CD14-positive monocyte (primary cell): ENCODE measurements around the gene C5orf63. TPM values are rescaled to one million over a fixed set of nuclear protein-coding genes. Genes with fewer than 3 reads are reported as not detected.

Experiments used
- DNase-seq, 3 donors: peaks; one replicate each; pipeline ENCODE4 v3.0.0-alpha.2; 2011 to 2022
- H2AFZ ChIP-seq: 2 replicates; pipeline ENCODE4 v1.6.0; 2012; ENCODE audit warnings: mild to moderate bottlenecking, low read depth, low read length, inconsistent platforms; ENCODE audit not compliant: insufficient read depth, poor library complexity, severe bottlenecking
- H3K27ac ChIP-seq, 2 donors: 1 replicate in 1 of 2; 2 replicates in 1 of 2; pipeline ENCODE4 v1.5.1; 2012 to 2013; ENCODE audit warnings: low read length in 2 of 2, control low read depth in 1 of 2, inconsistent platforms in 1 of 2, low read depth in 1 of 2, mild to moderate bottlenecking in 1 of 2
- H3K27me3 ChIP-seq, 2 donors: one replicate each; pipeline versions ENCODE4 v1.6.0 to v1.6.1; 2011 to 2013; ENCODE audit warnings: low read length in 2 of 2; ENCODE audit not compliant: control insufficient read depth in 2 of 2, insufficient read depth in 2 of 2
- H3K36me3 ChIP-seq, 2 donors: replicated peaks in 1 of 2; 1 replicate in 1 of 2; 2 replicates in 1 of 2; pipeline versions ENCODE4 v1.5.1 to v1.6.1; 2012 to 2013; ENCODE audit warnings: low read length in 2 of 2, control low read depth in 1 of 2, inconsistent platforms in 1 of 2, mild to moderate bottlenecking in 1 of 2; ENCODE audit not compliant: insufficient read depth in 2 of 2, control insufficient read depth in 1 of 2
- H3K4me1 ChIP-seq, 2 donors: 1 replicate in 1 of 2; 2 replicates in 1 of 2; pipeline versions ENCODE4 v1.5.1 to v1.6.1; 2012 to 2013; ENCODE audit warnings: low read length in 2 of 2, control low read depth in 1 of 2, inconsistent platforms in 1 of 2, mild to moderate bottlenecking in 1 of 2, moderate library complexity in 1 of 2; ENCODE audit not compliant: insufficient read depth in 2 of 2, control insufficient read depth in 1 of 2
- H3K4me2 ChIP-seq: replicated peaks from 2 replicates; pipeline ENCODE3; 2012; ENCODE audit warnings: low read length, moderate library complexity, mild to moderate bottlenecking; ENCODE audit not compliant: poor library complexity, severe bottlenecking; ENCODE audit errors: extremely low read depth
- H3K4me3 ChIP-seq, 3 experiments: fragments of 200-600 bp in 1 of 3; sonication (generic) in 1 of 3; replicated peaks in 1 of 3; 1 replicate in 2 of 3; 2 replicates in 1 of 3; pipeline ENCODE4 v1.5.1; 2011 to 2013; ENCODE audit warnings: low read length in 3 of 3, mild to moderate bottlenecking in 3 of 3, control low read depth in 2 of 3, low read depth in 2 of 3, inconsistent platforms in 1 of 3, moderate library complexity in 1 of 3
- H3K79me2 ChIP-seq: 2 replicates; pipeline ENCODE4 v1.6.0; 2012; ENCODE audit warnings: mild to moderate bottlenecking, control low read depth, inconsistent platforms, low read length, moderate library complexity; ENCODE audit not compliant: insufficient read depth
- H3K9ac ChIP-seq: 2 replicates; pipeline ENCODE4 v1.6.0; 2017; ENCODE audit warnings: low read length, mild to moderate bottlenecking; ENCODE audit not compliant: insufficient read depth, poor library complexity, severe bottlenecking
- H3K9me3 ChIP-seq, 2 donors: replicated peaks in 1 of 2; 1 replicate in 1 of 2; 2 replicates in 1 of 2; pipeline versions ENCODE4 v1.5.1 to v1.6.1; 2012 to 2013; ENCODE audit warnings: low read length in 2 of 2, control low read depth in 1 of 2; ENCODE audit not compliant: control insufficient read depth in 1 of 2, insufficient read depth in 1 of 2
- H4K20me1 ChIP-seq: 2 replicates; pipeline ENCODE4 v1.6.0; 2012; ENCODE audit warnings: mild to moderate bottlenecking, low read length, control low read depth, moderate library complexity; ENCODE audit not compliant: insufficient read depth
- H3K27ac Mint-ChIP-seq, 7 donors: one replicate each; pipeline ENCODE4 v1.8.0; 2020; ENCODE audit warnings: mild to moderate bottlenecking in 7 of 7, mixed read lengths in 7 of 7, moderate library complexity in 6 of 7, inconsistent platforms in 2 of 7
- H3K27me3 Mint-ChIP-seq, 3 donors: one replicate each; pipeline ENCODE4 v1.8.0; 2021 to 2022; ENCODE audit warnings: low read depth in 3 of 3, mild to moderate bottlenecking in 3 of 3, mixed read lengths in 3 of 3, moderate library complexity in 3 of 3, inconsistent platforms in 1 of 3
- H3K36me3 Mint-ChIP-seq, 2 donors: one replicate each; pipeline ENCODE4 v1.8.0; 2020; ENCODE audit warnings: mixed read lengths in 2 of 2, inconsistent platforms in 1 of 2, mild to moderate bottlenecking in 1 of 2
- H3K4me1 Mint-ChIP-seq: one replicate; pipeline ENCODE4 v1.8.0; 2020; ENCODE audit warnings: mild to moderate bottlenecking, mixed read lengths
- H3K4me3 Mint-ChIP-seq, 2 donors: one replicate each; pipeline ENCODE4 v1.8.0; 2020; ENCODE audit warnings: mild to moderate bottlenecking in 2 of 2, mixed read lengths in 2 of 2, moderate library complexity in 1 of 2
- H3K9me3 Mint-ChIP-seq, 7 donors: one replicate each; pipeline ENCODE4 v1.8.0; 2020 to 2022; ENCODE audit warnings: mixed read lengths in 7 of 7, mild to moderate bottlenecking in 6 of 7, moderate library complexity in 6 of 7, inconsistent platforms in 2 of 7
- CTCF ChIP-seq: fragments of 200-600 bp; IDR thresholded peaks from one replicate; pipeline ENCODE4 v1.8.0; 2022; ENCODE audit warnings: antibody characterized with exemption, mild to moderate bottlenecking
- WGBS: methylation state at CpG from one replicate; pipeline ENCODE4 v1.1.5; 2013; ENCODE audit warnings: missing lambda C conversion rate; ENCODE audit not compliant: insufficient coverage; 5-methylcytosine and 5-hydroxymethylcytosine counted together
- intact Hi-C, 2 donors: fragments of 100-400 bp; cut with micrococcal nuclease; formaldehyde crosslinking; loops; one replicate each; pipeline versions ENCODE4 v1.15.0 to v1.15.1; 2023
- polyA plus RNA-seq, 3 donors: library from polyadenylated mRNA; depleted of rRNA in 1 of 3; unstranded in 2 of 3; stranded (reverse) in 1 of 3; fragments of 300-500 nt in 2 of 3; fragments of >200 nt in 1 of 3; fragmentation: Illumina TruSeq in 2 of 3; gene quantifications; 1 replicate in 2 of 3; 2 replicates in 1 of 3; pipeline ENCODE4 v1.2.3, GENCODE V29; 2012 to 2021

C5orf63 gene
- polyA plus RNA-seq, 3 donors, result 0.27 to 1.5 TPM; not detected in 1

GRCh38 chr5:127084656-127085055 lies 11.4 kb upstream of the C5orf63 start:
- Histone ChIP-seq H3K9ac (no peak overlapping the region), H3K4me1 (no peaks in the 10 kb centered on the region), H3K4me3 (no peak overlapping the region), H3K27me3 (no peaks in the 10 kb centered on the region), H3K27ac (no peak overlapping the region), H3K9me3 (no peaks in the 10 kb centered on the region), H4K20me1 (no peaks in the 10 kb centered on the region), H2AFZ (no peak overlapping the region), H3K79me2 (no peaks in the 10 kb centered on the region), H3K4me2 (no peak overlapping the region), H3K36me3 (no peaks in the 10 kb centered on the region)
- Mint-ChIP-seq H3K27me3 (peaks cover 0 to 2% (median 0%) of the 10 kb centered on the region in 3 donors), H3K36me3 (no peaks in the 10 kb centered on the region), H3K4me1 (peaks cover 17% of the 10 kb centered on the region), H3K27ac (no peak overlapping the region), H3K9me3 (no peaks in the 10 kb centered on the region), H3K4me3 (no peak overlapping the region)
- TF ChIP-seq CTCF, result no peak
- intact Hi-C loops, result no loop called here
- peak in 1 of 3 donors; percentile 8 for DNase-seq
- WGBS, result 60% methylated on average over 1 of the region's 3 CpGs

- no peak overlapping the region for H3K4me3 ChIP-seq
- Mint-ChIP-seq H3K27ac (no peak overlapping the region), H3K4me1 (peaks cover 17% of the 10 kb centered on the region), H3K9me3 (no peaks in the 10 kb centered on the region), H3K27me3 (peaks cover 0 to 2% (median 0%) of the 10 kb centered on the region in 3 donors), H3K36me3 (no peaks in the 10 kb centered on the region), H3K4me3 (no peak overlapping the region)
- TF ChIP-seq CTCF, result no peak
- no peaks in the 10 kb centered on the region for H4K20me1 ChIP-seq
- no peaks in the 10 kb centered on the region for H3K27me3 ChIP-seq
- no peaks in the 10 kb centered on the region for H3K4me1 ChIP-seq
- no peak overlapping the region for H3K9ac ChIP-seq
- intact Hi-C loops, result no loop called here
- no peak overlapping the region for H3K4me2 ChIP-seq
- no peaks in the 10 kb centered on the region for H3K9me3 ChIP-seq
- no peaks in the 10 kb centered on the region for H3K36me3 ChIP-seq
- H3K27ac ChIP-seq, result no peak overlapping the region
- H3K79me2 ChIP-seq, result no peaks in the 10 kb centered on the region
- DNase-seq, result no peak
- no peak overlapping the region for H2AFZ ChIP-seq
- 93% methylated on average over 2 of the region's 2 CpGs for WGBS
Observed at GRCh38 chr5:127083711-127084110, 10.4 kb upstream of the C5orf63 start.
